IPS-NIHi11 (cell line): ENCODE measurements around the gene TPK1.
"Not testable (repeated sequence)": the region's sequence is repeated elsewhere in the genome, so short reads cannot be mapped to it uniquely, and the experiment has no call there.

Source experiments
- DNase-seq: peaks from one replicate; pipeline ENCODE4 v3.0.0; 2012; ENCODE audit warnings: mixed read lengths, low spot score

Gene TPK1

GRCh38 chr7:144629598-144629997 is 206.3 kb downstream of the TPK1 start:
- no peak for DNase-seq

- no peak for DNase-seq
These were observed 206.8 kb downstream of the TPK1 start for GRCh38 chr7:144629011-144629410.

- no peak for DNase-seq
These were observed 207.7 kb downstream of the TPK1 start for GRCh38 chr7:144628176-144628575.

- DNase-seq, result no peak
These were observed 213.1 kb downstream of the TPK1 start for GRCh38 chr7:144622745-144623144.

- DNase-seq, result no peak
These were observed 229.6 kb downstream of the TPK1 start for GRCh38 chr7:144606261-144606660.

GRCh38 chr7:144596953-144597352 is 238.9 kb downstream of the TPK1 start:
- DNase-seq, result no peak

GRCh38 chr7:144594580-144594979 is 241.3 kb downstream of the TPK1 start:
- no peak for DNase-seq

- no peak for DNase-seq
These were observed 247.2 kb downstream of the TPK1 start for GRCh38 chr7:144588559-144589051.

GRCh38 chr7:144587701-144588100 is 248.2 kb downstream of the TPK1 start:
- DNase-seq, result no peak

- DNase-seq, result no peak
These were observed 251.1 kb downstream of the TPK1 start for GRCh38 chr7:144584726-144585125.

- DNase-seq, result no peak
These were observed 256.2 kb downstream of the TPK1 start for GRCh38 chr7:144579687-144580086.

- DNase-seq, result no peak
These were observed 260.4 kb downstream of the TPK1 start for GRCh38 chr7:144575456-144575855.

- not testable (repeated sequence) for DNase-seq
These were observed 261.1 kb downstream of the TPK1 start for GRCh38 chr7:144574753-144575152.

- no peak for DNase-seq
These were observed 267.6 kb downstream of the TPK1 start for GRCh38 chr7:144568233-144568632.

GRCh38 chr7:144565586-144565985 is 270.3 kb downstream of the TPK1 start:
- DNase-seq, result no peak

GRCh38 chr7:144549861-144550260 is 286.0 kb downstream of the TPK1 start:
- no peak for DNase-seq

- DNase-seq, result no peak
These were observed 287.3 kb downstream of the TPK1 start for GRCh38 chr7:144548556-144548955.

- DNase-seq, result no peak
These were observed 288.0 kb downstream of the TPK1 start for GRCh38 chr7:144547888-144548287.

GRCh38 chr7:144546782-144547181 is 289.1 kb downstream of the TPK1 start:
- no peak for DNase-seq

GRCh38 chr7:144545330-144545729 is 290.5 kb downstream of the TPK1 start:
- no peak for DNase-seq

GRCh38 chr7:144534655-144535395 is 301.0 kb downstream of the TPK1 start:
- peak; percentile 41 for DNase-seq

GRCh38 chr7:144534196-144534595 is 301.7 kb downstream of the TPK1 start:
- DNase-seq, result peak; percentile 13

GRCh38 chr7:144531181-144531580 is 304.7 kb downstream of the TPK1 start:
- no peak for DNase-seq

- DNase-seq, result no peak
These were observed 306.5 kb downstream of the TPK1 start for GRCh38 chr7:144529269-144529926.
